DMS153 treated with DMSO at 0.1 percent for 48 hours (cell line): ENCODE measurements around the gene FAM120AOS.
"Not testable (repeated sequence)": the region's sequence is repeated elsewhere in the genome, so short reads cannot be mapped to it uniquely, and the experiment has no call there.

Source experiments
- DNase-seq: peaks from one replicate; lab custom pipeline; 2025; ENCODE audit not compliant: unreplicated experiment; lab: John Stamatoyannopoulos, UW

Gene FAM120AOS

GRCh38 chr9:93440896-93441580, 12.3 kb downstream of the FAM120AOS start:
- DNase-seq = no peak

- DNase-seq = not testable (repeated sequence)
Observed at GRCh38 chr9:93439301-93439700, 14.1 kb downstream of the FAM120AOS start.

- DNase-seq = no peak
Observed at GRCh38 chr9:93437996-93438395, 15.4 kb downstream of the FAM120AOS start.

- DNase-seq = no peak
Observed at GRCh38 chr9:93436655-93437407, 16.6 kb downstream of the FAM120AOS start.

- DNase-seq = no peak
Observed at GRCh38 chr9:93436218-93436617, 17.2 kb downstream of the FAM120AOS start.

GRCh38 chr9:93435386-93435785, 18.0 kb downstream of the FAM120AOS start:
- DNase-seq = no peak

GRCh38 chr9:93434056-93434455, 19.3 kb downstream of the FAM120AOS start:
- no peak for DNase-seq

GRCh38 chr9:93432964-93433363, 20.4 kb downstream of the FAM120AOS start:
- DNase-seq = no peak

- no peak for DNase-seq
Observed at GRCh38 chr9:93431539-93432105, 21.8 kb downstream of the FAM120AOS start.

- DNase-seq = no peak
Observed at GRCh38 chr9:93427655-93428379, 25.6 kb downstream of the FAM120AOS start.

- DNase-seq = no peak
Observed at GRCh38 chr9:93422977-93423616, 30.3 kb downstream of the FAM120AOS start.

GRCh38 chr9:93419023-93419422, 34.4 kb downstream of the FAM120AOS start:
- DNase-seq = no peak

- DNase-seq = no peak
Observed at GRCh38 chr9:93417538-93417937, 35.8 kb downstream of the FAM120AOS start.

- no peak for DNase-seq
Observed at GRCh38 chr9:93416530-93417235, 36.7 kb downstream of the FAM120AOS start.

- DNase-seq = no peak
Observed at GRCh38 chr9:93415176-93415690, 38.1 kb downstream of the FAM120AOS start.

- DNase-seq = no peak
Observed at GRCh38 chr9:93413530-93413929, 39.9 kb downstream of the FAM120AOS start.

- no peak for DNase-seq
Observed at GRCh38 chr9:93406371-93406770, 47.0 kb downstream of the FAM120AOS start.

GRCh38 chr9:93398471-93398870, 54.9 kb downstream of the FAM120AOS start:
- DNase-seq = no peak

GRCh38 chr9:93397661-93398373, 55.6 kb downstream of the FAM120AOS start:
- no peak for DNase-seq
